Keratinocyte (primary cell): Measurements from ENCODE around the gene S100A6. TPM values are rescaled to one million over a fixed set of nuclear protein-coding genes. Genes with fewer than 3 reads are reported as not detected.

ENCODE experiments used
- DNase-seq: peaks from one replicate; pipeline ENCODE4 v3.0.0-alpha.2; 2011; ENCODE audit warnings: low read depth, missing footprints, low spot score
- FAIRE-seq: peaks from 2 replicates; lab custom pipeline; 2011; peaks lifted over from hg19 to GRCh38; lab: Jason Lieb, UNC
- H2AFZ ChIP-seq: 2 replicates; pipeline ENCODE4 v1.6.0; 2012; ENCODE audit warnings: low read length, control low read depth, inconsistent platforms; ENCODE audit not compliant: control insufficient read depth
- H3K27ac ChIP-seq: 2 replicates; pipeline ENCODE4 v1.5.1; 2011; ENCODE audit warnings: low read length; ENCODE audit not compliant: control insufficient read depth, insufficient read depth
- H3K27me3 ChIP-seq: 3 replicates; pipeline ENCODE4 v1.6.0; 2011; ENCODE audit warnings: low read length; ENCODE audit not compliant: control insufficient read depth, insufficient read depth; ENCODE audit errors: extremely low read depth
- H3K36me3 ChIP-seq, 2 experiments: 2 replicates in 1 of 2; 3 replicates in 1 of 2; pipeline ENCODE4 v1.5.1; 2011; ENCODE audit warnings: low read length in 2 of 2, mild to moderate bottlenecking in 1 of 2; ENCODE audit not compliant: control insufficient read depth in 2 of 2, insufficient read depth in 2 of 2; ENCODE audit errors: extremely low read depth in 1 of 2
- H3K4me1 ChIP-seq: 3 replicates; pipeline ENCODE4 v1.5.1; 2011; ENCODE audit warnings: low read length; ENCODE audit not compliant: control insufficient read depth, insufficient read depth; ENCODE audit errors: extremely low read depth
- H3K4me2 ChIP-seq: 3 replicates; pipeline ENCODE4 v1.6.0; 2011; ENCODE audit warnings: low read depth, low read length; ENCODE audit not compliant: control insufficient read depth, insufficient read depth; ENCODE audit errors: extremely low read depth
- H3K4me3 ChIP-seq, 3 experiments: fragments of 200-600 bp in 1 of 3; sonication (generic) in 1 of 3; 2 replicates in 2 of 3; 3 replicates in 1 of 3; pipeline ENCODE4 v1.5.1; 2011 to 2016; ENCODE audit warnings: low read length in 3 of 3, mild to moderate bottlenecking in 3 of 3, control low read depth in 2 of 3, inconsistent platforms in 1 of 3, low read depth in 1 of 3, mixed read lengths in 1 of 3, mixed run types in 1 of 3, moderate library complexity in 1 of 3; ENCODE audit not compliant: control insufficient read depth in 2 of 3, insufficient read depth in 2 of 3; ENCODE audit errors: extremely low read depth in 1 of 3
- H3K79me2 ChIP-seq: 2 replicates; pipeline ENCODE4 v1.6.0; 2012; ENCODE audit warnings: low read length; ENCODE audit not compliant: control insufficient read depth, insufficient read depth
- H3K9ac ChIP-seq: 3 replicates; pipeline ENCODE4 v1.6.0; 2011; ENCODE audit warnings: low read length; ENCODE audit not compliant: control insufficient read depth, insufficient read depth; ENCODE audit errors: extremely low read depth
- H3K9me1 ChIP-seq: 3 replicates; pipeline ENCODE4 v1.6.0; 2011; ENCODE audit warnings: low read length; ENCODE audit not compliant: control insufficient read depth, insufficient read depth; ENCODE audit errors: extremely low read depth
- H3K9me3 ChIP-seq: 2 replicates; pipeline ENCODE4 v1.5.1; 2012; ENCODE audit warnings: low read depth, low read length; ENCODE audit not compliant: control insufficient read depth
- H4K20me1 ChIP-seq: 3 replicates; pipeline ENCODE4 v1.6.0; 2011; ENCODE audit warnings: low read length; ENCODE audit not compliant: control insufficient read depth, insufficient read depth; ENCODE audit errors: extremely low read depth
- CTCF ChIP-seq, 3 experiments: IDR thresholded peaks in 1 of 3; conservative IDR thresholded peaks in 1 of 3; optimal IDR thresholded peaks in 1 of 3; 2 replicates in 2 of 3; 3 replicates in 1 of 3; pipeline versions ENCODE3 to v1.5.1; 2011; ENCODE audit warnings: low read length in 3 of 3, mild to moderate bottlenecking in 3 of 3, moderate library complexity in 2 of 3, control low read depth in 1 of 3, inconsistent platforms in 1 of 3; ENCODE audit not compliant: insufficient read depth in 2 of 3; ENCODE audit errors: extremely low read depth in 1 of 3
- EZH2 ChIP-seq: IDR thresholded peaks from one replicate; pipeline ENCODE4 v1.6.1; 2012; ENCODE audit warnings: inconsistent platforms, mild to moderate bottlenecking, low read length, moderate library complexity
- dilution Hi-C: fragments of 300-500 bp; cut with MboI; formaldehyde crosslinking; loops from one replicate; pipeline ENCODE4 v1.7.0; 2020; ENCODE audit warnings: low sequenced_read_pairs; ENCODE audit not compliant: extremely low pct_ligation_motif_present
- polyA plus RNA-seq, 5 experiments: library from polyadenylated mRNA; depleted of rRNA in 3 of 5; stranded (reverse) in 3 of 5; stranded (forward) in 1 of 5; unstranded in 1 of 5; fragments of >200 nt; gene quantifications; 1 replicate in 1 of 5; 2 replicates in 3 of 5; 3 replicates in 1 of 5; pipeline versions ENCODE4 v1.2.1 to v1.2.3, GENCODE V29; 2011 to 2012; ENCODE audit warnings: missing spikeins in 2 of 5, low read depth in 1 of 5, low replicate concordance in 1 of 5

Gene S100A6
- polyA plus RNA-seq, 1 donor (not counting 4 experiments of a cell fraction or from before 2014, with no cell fraction given), result 2,598 TPM

DNA sequence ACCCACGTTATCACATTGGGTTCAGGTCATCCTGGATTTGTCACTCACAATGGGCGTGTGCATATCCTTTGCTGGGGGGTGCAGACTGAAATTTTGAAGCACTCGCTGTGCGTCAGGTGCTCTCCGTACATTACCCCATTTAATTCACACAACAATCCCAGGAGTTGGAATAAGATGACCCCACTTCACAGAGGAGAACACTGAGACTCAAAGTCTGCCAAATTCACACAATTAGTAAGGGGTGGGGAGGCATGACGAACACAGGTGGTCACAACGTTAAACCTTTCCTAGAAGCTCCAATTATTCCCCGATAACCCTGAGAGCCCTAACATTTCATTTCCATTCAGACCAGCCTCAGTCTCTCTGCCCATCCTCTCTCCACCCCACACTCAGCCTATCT is 33.7 kb upstream of the S100A6 start:
- Histone ChIP-seq H2AFZ (no peak overlapping the region), H3K27me3 (no peaks in the 10 kb centered on the region), H3K9me3 (no peaks in the 10 kb centered on the region), H4K20me1 (peaks cover under 1% of the 10 kb centered on the region), H3K9ac (no peak overlapping the region), H3K27ac (no peak overlapping the region), H3K36me3 (peaks cover 2 to 4% of the 10 kb centered on the region in 2 experiments), H3K4me3 (no peak overlapping the region), H3K9me1 (no peaks in the 10 kb centered on the region), H3K4me1 (peaks cover 53% of the 10 kb centered on the region), H3K79me2 (peaks cover 6% of the 10 kb centered on the region), H3K4me2 (no peak overlapping the region)
- FAIRE-seq, result no peak
- dilution Hi-C loops, result no loop called here
- TF ChIP-seq CTCF (optimal IDR thresholded peaks at IDR 0.05 in 1 of 3, IDR thresholded peaks at IDR 0.05 in 1 of 3, conservative IDR thresholded peaks at IDR 0.05 in 1 of 3; ENCODE audit: extremely low read depth in 1 of 3, insufficient read depth in 2 of 3, low read length in 3 of 3) (no peak), EZH2 (no peak)
- DNase-seq, result no peak

DNA sequence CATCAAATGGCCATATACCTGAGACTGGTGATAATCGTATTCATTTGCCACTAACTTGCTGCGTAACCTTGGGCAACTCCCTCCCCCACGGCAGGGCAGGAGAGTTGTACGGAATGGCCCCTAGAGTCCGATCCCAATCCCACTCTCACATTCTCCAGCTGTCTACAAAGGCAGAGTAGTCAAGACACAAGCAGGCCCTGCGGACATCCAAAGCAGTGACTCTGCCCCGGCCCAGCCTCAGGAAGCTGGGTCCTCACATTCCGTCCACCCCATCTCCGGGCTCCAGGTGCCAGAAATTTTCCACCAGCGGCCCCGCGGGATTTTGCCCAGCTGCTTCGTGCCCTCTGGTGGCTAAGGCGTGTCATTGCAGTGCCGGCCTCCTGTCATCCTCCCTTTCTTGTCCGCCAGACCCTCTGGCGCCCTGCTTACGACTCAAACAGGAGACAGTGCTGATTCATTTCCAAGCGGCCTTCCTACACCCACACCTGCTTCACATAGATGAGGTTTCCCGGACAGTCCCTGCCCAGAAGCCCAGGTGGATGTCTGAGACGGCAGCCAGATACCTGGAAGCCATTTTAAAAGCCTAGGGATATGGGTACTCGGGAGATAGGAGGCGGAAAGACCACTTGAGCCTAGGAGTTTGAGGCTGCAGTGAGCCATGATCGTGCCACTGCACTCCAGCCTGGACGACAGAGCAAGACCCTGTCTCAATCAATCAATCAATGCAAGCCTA is 32.7 kb upstream of the S100A6 start:
- FAIRE-seq, result peak; percentile 82
- H2AFZ ChIP-seq, result peak overlapping the region; percentile 69
- H3K4me1 ChIP-seq, result peaks cover 48% of the 10 kb centered on the region

More for the DNA sequence above, 32.7 kb upstream of the S100A6 start:
- Histone ChIP-seq H3K9me3 (no peaks in the 10 kb centered on the region), H3K36me3 (peaks cover 11 to 12% of the 10 kb centered on the region in 2 experiments), H3K27me3 (no peaks in the 10 kb centered on the region), H3K79me2 (peaks cover 16% of the 10 kb centered on the region), H3K9me1 (no peaks in the 10 kb centered on the region), H3K4me2 (peak overlapping the region; percentile 97), H3K27ac (peak overlapping the region; percentile 100), H3K9ac (peak overlapping the region; percentile 99), H4K20me1 (peaks cover 10% of the 10 kb centered on the region), H3K4me3 (peak overlapping the region; percentile 3 to 70 (median 47))
- dilution Hi-C loops, result no loop called here
- TF ChIP-seq EZH2, result no peak
- peak in 2 of 3 experiments; percentile 97 to 98 for TF ChIP-seq CTCF (optimal IDR thresholded peaks at IDR 0.05 in 1 of 3, IDR thresholded peaks at IDR 0.05 in 1 of 3, conservative IDR thresholded peaks at IDR 0.05 in 1 of 3; ENCODE audit: extremely low read depth in 1 of 3, insufficient read depth in 2 of 3, low read length in 3 of 3)
- peak; percentile 97 for DNase-seq
